ENCODE measurements around the gene TLCD1.

TLCD1 gene

DNA sequence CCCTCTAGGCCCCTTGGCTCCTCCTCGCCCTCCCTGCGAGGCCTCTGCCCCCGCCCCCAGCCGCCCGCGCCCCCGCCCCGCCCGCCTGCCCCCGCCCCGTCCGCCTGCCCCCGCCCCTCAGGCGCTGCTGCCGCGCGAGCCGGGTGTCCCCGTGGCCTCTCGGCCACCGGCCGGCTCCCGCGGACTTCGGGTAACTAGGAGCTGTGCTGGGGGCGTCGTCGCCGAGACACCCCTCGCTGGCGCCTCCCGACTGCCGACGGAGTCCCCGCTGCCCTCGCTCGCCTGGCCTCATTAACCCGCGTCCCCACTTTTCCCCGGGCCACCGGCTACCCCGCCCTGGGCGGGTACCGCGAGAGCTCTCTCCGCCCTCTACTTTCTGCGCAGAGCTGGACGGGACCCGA, at the start of gene TLCD1:
Gene TLCD1 (minus strand): TSS at position 8 of the 401 bp plus-strand sequence. CDS start 136 bp downstream, outside the sequence.
- DNase-seq = peak; percentile 66

- no peak for DNase-seq
These were observed 48.2 kb upstream of the TLCD1 start for GRCh38 chr17:28774206-28774605.

- DNase-seq = no peak
These were observed 47.7 kb upstream of the TLCD1 start for GRCh38 chr17:28773736-28774135.

DNA sequence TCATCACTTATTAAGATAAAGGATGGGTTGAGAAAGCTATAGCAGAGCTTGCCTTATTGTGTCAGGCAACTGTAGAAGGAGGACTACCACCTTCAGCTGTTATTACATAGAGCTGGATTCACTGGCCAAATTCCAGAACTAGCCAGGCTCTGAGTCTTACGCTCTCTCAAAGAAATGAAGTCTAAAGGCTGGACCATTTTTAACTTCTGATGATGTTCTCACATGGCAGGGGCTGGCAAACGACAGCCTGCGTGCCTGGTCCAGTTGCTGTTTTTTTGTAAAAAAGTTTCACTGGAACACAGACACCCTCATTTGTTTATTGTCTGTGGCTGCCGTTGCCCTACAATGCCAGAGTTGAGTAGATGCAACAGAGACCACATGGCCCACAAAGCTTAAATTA, 39.0 kb upstream of the TLCD1 start:
- DNase-seq = no peak

DNA sequence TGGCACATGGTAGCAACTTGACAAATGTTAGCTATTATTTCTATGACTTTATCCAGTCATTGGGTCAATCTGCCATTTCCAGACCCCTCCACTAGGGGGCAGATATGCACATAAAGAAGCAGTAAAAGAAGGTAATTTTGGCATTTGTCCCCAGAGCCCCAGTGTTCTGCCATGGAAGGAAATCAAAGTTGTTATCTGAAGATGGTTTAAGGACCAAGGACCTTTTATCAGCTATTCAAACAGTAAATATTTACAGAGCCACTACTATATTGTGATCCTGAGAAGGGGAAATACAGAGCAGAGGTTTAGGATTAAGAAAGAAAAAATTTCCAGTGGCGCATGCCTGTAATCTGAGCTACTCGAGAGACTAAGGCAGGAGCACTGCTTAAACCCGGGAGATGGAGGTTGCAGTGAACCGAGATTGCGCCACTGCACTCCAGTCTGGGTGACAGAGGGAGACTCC, 37.8 kb upstream of the TLCD1 start:
- peak; percentile 81 for DNase-seq

- DNase-seq = no peak
These were observed 37.2 kb upstream of the TLCD1 start for GRCh38 chr17:28763137-28763799.

DNA sequence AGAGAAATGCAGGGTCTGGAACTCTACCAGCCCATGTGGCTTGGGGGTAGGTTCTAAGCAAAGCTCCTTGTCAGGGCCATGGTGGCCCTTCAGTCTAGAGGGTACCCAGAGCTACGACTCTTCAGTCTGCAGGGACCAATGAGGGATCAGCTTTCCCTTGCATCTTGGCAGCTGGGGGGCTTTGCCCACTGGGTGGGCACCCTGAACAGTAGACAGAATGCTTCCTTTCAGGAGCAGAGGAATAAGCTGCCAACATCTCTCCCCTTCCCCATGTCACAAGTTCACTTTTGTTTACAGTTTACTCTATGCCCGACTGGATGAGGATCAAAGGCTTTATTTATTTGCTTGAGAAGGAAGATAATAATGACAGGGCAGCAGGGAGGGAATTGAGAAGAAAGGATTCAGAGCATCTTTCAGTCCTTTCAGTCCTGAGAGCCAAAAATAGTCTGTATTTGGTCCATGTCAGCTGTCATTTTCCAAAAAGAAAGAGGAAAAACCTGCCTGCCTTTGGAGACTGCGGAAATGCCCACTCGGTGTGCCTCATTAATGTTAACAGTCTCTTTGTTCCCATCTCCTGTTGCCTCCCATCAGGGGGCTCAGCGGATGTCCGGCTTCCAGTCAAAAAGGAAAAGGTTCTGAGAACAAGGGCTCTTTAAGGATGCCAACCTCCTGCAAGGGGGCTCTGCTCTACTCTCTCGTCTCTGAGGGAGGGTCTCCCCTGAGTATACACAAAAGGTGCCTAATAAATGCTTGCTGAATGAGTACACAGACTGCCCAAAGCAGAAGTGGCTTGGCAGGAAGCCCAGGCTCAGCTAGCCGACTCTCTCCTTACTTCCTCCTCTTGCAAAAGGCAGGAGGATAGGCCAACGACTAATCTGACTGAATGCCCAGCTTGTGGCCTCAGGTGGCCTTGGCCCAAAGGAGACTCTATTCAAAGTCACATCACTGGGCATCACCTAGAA, 34.8 kb upstream of the TLCD1 start:
- peak; percentile 48 for DNase-seq

DNA sequence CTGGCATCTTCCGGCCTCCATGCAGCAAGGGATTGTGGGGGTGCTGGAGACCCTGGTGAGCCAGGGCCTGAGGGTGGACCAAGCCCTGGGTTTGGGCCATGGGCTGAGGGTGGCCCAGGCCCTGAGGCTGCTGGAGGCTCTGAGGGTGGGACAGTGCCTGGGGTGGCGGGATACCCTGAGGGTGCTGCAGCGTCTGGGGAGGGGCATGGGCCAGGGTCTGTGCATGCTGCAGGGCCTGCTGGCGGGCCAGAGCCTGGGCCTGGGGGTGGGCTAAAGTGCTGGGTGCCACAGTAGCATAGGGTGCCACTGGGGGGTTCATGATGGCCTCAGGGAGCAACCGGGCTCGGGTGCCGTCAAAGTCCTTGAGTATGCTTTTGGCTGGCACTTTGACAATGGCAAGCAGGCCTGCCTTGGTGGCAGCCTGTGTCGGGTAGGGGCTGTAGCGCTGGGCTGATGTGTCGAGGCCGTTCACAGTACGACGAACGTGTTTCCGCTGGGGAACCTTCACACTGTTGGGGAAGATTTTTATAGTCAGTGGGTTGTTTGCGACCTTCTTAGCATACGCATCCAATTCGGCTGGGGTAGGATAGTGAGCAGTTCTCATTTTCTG, 33.3 kb upstream of the TLCD1 start:
- DNase-seq = no peak

GRCh38 chr17:28758411-28759121, 32.5 kb upstream of the TLCD1 start:
- DNase-seq = no peak

DNA sequence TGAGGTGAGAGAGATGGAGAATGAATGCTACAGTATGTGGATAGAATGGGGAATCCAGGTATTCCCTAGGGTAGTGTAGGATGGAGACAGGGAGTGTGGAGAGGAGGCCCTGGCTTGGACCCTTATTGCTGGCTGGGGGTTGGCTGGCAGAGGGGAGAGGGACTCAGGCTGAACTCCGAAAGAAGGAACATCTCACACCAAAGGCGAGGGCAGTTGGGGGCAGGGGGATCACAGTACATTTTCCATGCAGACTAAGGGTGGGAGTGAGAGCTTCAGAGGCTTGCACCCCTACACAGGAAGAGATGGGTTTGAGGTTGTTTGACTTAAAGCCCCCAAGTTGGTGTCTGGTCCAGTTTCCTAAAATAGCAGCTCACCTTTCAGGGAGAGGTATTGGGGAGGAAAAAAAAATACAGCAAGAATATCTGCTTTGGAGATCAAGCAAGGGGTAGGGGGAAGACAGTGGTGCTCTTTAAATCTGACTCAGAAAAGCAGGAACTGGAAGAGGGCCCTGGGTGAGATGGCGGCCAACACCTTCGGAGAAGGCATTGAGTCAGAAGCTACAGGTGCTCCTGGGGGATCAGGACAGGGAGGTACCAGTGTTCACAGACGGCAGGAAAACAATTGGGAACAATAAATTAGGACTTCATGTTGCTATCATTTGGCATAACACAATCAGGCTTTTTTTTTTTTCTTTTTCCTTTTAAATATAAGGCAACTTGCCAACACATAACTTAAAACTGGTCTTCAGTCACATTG, 30.2 kb upstream of the TLCD1 start:
- no peak for DNase-seq

DNA sequence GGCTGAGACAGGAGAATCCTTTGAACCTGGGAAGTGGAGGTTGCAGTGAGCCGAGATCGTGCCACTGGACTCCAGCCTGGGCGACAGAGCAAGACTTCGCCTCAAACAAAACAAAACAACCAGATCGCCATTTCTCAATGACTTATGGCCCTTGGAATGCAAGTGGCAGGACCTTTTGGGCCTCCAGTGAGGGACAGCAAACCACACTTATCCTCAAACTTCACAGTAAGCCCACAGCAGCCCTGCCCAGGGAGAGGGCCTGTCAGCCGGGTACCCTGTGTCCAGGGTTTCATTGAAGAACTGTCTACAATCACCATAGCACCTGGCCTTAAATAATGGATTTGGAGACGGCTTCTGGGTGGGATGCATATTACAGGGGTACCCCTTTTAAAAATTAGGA, 29.5 kb upstream of the TLCD1 start:
- DNase-seq = no peak

DNA sequence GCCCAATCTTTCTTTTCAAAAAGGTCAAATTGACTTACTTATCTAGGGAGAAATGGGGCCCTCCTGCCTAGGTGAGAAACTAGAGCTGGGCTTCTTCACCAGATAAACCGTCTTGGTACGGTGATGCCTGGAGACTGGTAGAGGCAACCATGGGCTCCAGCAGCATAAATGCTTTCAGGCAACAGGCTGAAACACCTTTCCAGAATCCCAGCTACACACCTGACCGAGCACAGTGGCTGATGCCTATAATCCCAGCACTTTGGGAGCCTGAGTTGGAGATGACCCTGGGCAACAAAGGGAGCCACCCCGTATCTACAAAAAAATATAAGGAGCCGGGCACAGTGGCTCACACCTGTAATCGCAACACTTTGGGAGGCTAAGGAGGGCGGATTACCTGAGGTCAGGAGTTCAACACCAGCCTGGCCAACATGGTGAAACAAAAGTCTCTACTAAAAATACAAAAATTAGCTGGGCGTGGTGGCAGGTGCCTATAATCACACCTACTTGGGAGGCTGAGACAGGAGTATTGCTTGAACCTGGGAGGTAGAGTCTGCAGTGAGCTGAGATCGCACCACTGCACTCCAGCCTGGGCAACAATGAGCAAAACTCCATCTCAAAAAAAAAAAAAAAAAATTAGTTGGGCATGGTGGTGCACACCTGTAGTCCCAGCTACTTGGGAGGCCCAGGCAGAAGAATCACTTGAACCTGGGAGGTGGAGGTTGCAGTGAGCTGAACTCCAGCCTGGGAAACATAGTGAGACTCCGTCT, 25.8 kb upstream of the TLCD1 start:
- DNase-seq = no peak

DNA sequence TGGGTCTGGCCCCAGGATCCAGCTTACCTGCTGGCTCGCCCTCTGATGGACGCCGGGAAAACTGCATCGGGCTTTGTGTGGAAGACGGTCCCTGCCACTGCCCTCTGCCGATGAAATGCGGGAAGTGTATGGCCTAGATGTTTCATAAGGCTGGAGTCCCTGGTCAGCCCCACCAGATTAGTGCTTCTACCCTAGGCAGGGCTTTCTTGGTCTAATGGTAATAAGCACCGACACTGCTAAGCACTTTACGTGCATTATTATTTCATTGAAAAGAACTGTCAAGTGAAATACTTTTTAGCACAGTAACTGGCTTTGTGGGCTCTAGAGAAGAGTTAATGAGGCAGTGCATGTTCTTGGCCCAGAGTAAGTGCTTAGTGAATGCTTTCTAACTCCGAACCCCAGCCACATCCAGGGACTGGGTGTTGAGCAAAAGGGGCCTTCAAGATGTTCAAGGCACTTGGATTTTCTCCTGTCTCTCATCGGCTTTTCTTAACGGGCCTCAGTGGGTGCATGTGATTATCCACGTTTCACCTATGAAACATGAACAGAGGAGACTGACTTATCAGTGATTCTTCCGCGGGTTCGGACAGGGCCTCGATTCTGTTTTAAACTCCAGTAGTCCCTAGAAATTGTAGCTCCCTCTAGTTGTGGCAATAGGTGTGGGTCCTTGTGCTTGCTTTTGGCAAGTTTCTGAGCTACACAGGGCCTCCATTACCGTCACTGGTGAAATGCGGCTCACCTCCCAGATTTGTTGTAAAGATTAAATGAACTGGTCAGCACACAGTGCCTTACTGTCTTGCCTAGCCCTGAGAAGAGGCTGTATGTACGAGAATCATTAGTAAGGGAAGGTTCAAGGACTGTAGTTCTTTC, 24.4 kb upstream of the TLCD1 start:
- peak; percentile 89 for DNase-seq

GRCh38 chr17:28749516-28750177, 23.6 kb upstream of the TLCD1 start:
- DNase-seq = no peak

DNA sequence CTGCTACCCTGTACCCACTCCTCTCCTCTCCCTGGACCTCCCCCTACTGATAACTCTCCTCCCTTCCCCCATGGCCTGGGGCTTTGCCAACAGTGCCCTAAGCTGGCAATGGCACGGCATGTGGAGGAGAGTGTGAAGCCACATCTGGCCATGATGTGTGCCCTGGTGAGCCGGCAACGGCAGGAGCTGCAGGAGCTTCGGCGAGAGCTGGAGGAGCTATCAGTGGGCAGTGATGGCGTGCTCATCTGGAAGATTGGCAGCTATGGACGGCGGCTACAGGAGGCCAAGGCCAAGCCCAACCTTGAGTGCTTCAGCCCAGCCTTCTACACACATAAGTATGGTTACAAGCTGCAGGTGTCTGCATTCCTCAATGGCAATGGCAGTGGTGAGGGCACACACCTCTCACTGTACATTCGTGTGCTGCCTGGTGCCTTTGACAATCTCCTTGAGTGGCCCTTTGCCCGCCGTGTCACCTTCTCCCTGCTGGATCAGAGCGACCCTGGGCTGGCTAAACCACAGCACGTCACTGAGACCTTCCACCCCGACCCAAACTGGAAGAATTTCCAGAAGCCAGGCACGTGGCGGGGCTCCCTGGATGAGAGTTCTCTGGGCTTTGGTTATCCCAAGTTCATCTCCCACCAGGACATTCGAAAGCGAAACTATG, 23.0 kb upstream of the TLCD1 start:
- DNase-seq = no peak

- no peak for DNase-seq
These were observed 22.0 kb upstream of the TLCD1 start for GRCh38 chr17:28747801-28748750.

DNA sequence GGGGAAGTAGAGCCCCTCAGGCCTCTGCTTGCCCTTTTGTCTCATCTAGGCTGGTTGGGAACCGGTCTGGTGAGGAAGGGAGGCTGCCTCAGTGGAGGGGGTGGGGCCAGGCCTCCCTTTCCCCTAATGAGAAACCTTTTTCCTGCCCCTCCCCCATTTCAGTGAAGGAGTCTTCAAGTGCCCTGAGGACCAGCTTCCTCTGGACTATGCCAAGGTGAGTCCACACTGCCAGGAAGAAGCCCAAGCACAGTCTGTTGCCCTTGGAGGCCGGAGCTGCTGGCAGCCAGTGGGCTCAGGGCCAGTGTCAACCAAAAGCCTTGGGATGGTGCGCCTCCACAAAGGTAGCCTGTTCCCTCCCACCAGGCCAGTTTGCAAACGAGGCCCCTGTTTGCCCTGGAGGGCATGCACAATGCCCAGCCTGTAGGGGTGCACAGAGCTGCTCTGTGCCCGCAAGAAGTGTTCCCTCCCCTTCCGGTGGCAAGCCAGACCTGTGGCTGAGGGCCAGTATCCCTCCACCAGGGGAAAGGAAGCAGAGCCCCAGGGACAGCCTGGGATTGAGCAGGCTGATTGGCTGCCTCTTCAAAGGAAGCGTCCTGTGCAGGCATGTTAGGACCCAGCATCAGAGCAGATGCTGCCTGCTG, 21.1 kb upstream of the TLCD1 start:
- no peak for DNase-seq

All from fibroblast of upper back skin (primary cell).